Aorta (tissue), 5 donors: ENCODE results near the gene CD44. TPM values are rescaled to one million over a fixed set of nuclear protein-coding genes. Genes with fewer than 3 reads are reported as not detected.

Source experiments
- ATAC-seq: fragments of 200-7000 bp; cut with Tn5 transposase; one replicate; pipeline ENCODE4 v1.9.1; 2022; ENCODE audit warnings: moderate library complexity; ENCODE audit not compliant: low FRiP score
- DNase-seq, 2 donors: peaks; one replicate each; pipeline ENCODE4 v3.0.0-alpha.2; 2020
- H3K27ac ChIP-seq, 2 donors: one replicate each; pipeline ENCODE4 v1.5.1; 2013; ENCODE audit warnings: low read length in 2 of 2, mild to moderate bottlenecking in 2 of 2, moderate library complexity in 2 of 2, control low read depth in 1 of 2, inconsistent platforms in 1 of 2, low read depth in 1 of 2
- H3K27me3 ChIP-seq, 2 donors: one replicate each; pipeline ENCODE4 v1.6.1; 2013; ENCODE audit warnings: control low read depth in 1 of 2, low read length in 1 of 2, mild to moderate bottlenecking in 1 of 2, moderate library complexity in 1 of 2; ENCODE audit not compliant: insufficient read depth in 2 of 2, control insufficient read depth in 1 of 2
- H3K36me3 ChIP-seq, 2 donors: one replicate each; pipeline ENCODE4 v1.6.1; 2013; ENCODE audit warnings: control low read depth in 1 of 2, low read length in 1 of 2, mild to moderate bottlenecking in 1 of 2; ENCODE audit not compliant: insufficient read depth in 2 of 2, control insufficient read depth in 1 of 2
- H3K4me1 ChIP-seq, 2 donors: one replicate each; pipeline ENCODE4 v1.6.1; 2013; ENCODE audit warnings: low read length in 2 of 2, control low read depth in 1 of 2, mild to moderate bottlenecking in 1 of 2, moderate library complexity in 1 of 2; ENCODE audit not compliant: insufficient read depth in 2 of 2, control insufficient read depth in 1 of 2
- H3K4me3 ChIP-seq, 2 donors: one replicate each; pipeline ENCODE4 v1.5.1; 2013; ENCODE audit warnings: low read length in 2 of 2, control low read depth in 1 of 2, mild to moderate bottlenecking in 1 of 2
- H3K9me3 ChIP-seq: one replicate; pipeline ENCODE4 v1.6.1; 2013; ENCODE audit warnings: mild to moderate bottlenecking, low read length; ENCODE audit not compliant: control insufficient read depth
- WGBS, 2 donors: extraction: QIAGEN DNeasy Blood & Tissue Kit; methylation state at CpG; one replicate each; pipeline ENCODE4 v1.1.7; 2013; 5-methylcytosine and 5-hydroxymethylcytosine counted together
- intact Hi-C, 2 donors: fragments of 100-400 bp; cut with DNase I; formaldehyde crosslinking; loops; one replicate each; pipeline versions ENCODE4 v1.14.2 to v1.15.0; 2022
- polyA plus RNA-seq, 2 donors: library from polyadenylated mRNA; stranded (reverse); fragments of 200-250 nt; gene quantifications; one replicate each; pipeline ENCODE4 v1.2.3, GENCODE V29; 2013
- total RNA-seq, 2 donors: library from RNA; stranded (reverse); fragmentation: NEBNext Ultra II Directional; extraction: Animal tissue kit (Norgen Biotek cat#: 25700); gene quantifications; one replicate each; pipeline ENCODE4 v1.2.1, GENCODE V29; 2021
- donor health status: healthy with polysubstance abuse.
- donor health status: Bipolar disorder and iron deficiency.
- donor health status: DM: no; HTN: no; CAD: no.
- donor health status: DM: no; HTN: no; CAD: no.
- donor health status: DM: yes; HTN: yes; CAD: no.

CD44 gene
- total and polyA plus RNA-seq, 4 donors: 70.0 to 462 (median 217) TPM

DNA sequence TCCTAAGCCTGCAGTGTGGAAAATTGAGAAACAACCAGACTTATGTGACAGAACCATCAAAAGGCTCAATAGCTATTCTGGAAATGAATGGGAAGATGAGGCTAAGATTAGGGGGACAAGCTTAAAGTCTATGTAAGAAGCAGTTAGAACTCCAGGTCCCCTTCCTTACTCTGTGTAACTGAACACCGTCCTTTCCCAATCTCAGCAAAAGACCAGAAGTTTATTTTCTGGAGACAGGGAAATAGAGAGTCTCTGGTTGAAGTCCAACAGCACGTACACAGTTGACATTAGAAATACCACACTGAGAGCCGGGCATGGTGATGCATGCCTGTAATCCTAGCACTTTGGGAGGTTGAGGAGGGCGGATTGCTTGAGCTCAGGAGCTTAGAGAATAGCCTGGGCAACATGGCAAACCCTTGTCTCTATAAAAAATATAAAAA, 93.9 kb downstream of the CD44 start:
- peaks cover 7 to 18% of the 10 kb centered on the region in 2 donors for H3K36me3 ChIP-seq
- intact Hi-C loops: loop anchor here in 1 of 2 donors (2.0 kb wide), 1 partner anchor 78 kb away; no protein-coding TSS in a partner anchor
- WGBS, 2 donors: 46 to 47% methylated on average over 4 of the region's 4 CpGs
- peaks cover 2% of the 10 kb centered on the region for H3K9me3 ChIP-seq
- H3K4me3 ChIP-seq: no peak overlapping the region
- H3K27ac ChIP-seq: peak overlapping the region in 1 of 2 donors; percentile 67
- H3K4me1 ChIP-seq: no peaks in the 10 kb centered on the region
- no peak for DNase-seq
- no peak for ATAC-seq
- H3K27me3 ChIP-seq: no peaks in the 10 kb centered on the region

DNA sequence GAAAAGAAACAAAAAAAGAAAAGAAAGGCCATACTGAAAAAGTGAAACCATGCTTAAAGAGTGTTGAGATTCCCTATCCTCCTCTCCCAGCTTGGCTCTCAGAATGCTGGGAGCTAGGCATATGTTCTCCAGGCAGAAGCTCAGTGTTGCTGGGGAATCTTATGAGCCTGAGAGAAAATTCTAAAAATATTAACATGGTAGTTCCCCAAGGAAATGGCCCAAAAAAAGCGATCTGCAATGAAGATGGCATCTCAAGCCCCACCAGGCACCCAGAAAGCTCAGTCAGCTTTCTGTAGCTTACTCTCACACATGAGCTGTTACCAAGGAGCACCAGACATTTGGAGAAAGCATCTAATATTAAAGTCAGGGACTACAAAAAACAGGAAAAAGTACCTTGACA, 94.5 kb downstream of the CD44 start:
- H3K36me3 ChIP-seq: peaks cover 7 to 18% of the 10 kb centered on the region in 2 donors
- H3K4me3 ChIP-seq: no peak overlapping the region
- WGBS, 2 donors: 55 to 83% methylated on average over 1 of the region's 1 CpG
- H3K9me3 ChIP-seq: peaks cover 2% of the 10 kb centered on the region
- H3K4me1 ChIP-seq: no peaks in the 10 kb centered on the region
- intact Hi-C loops: loop anchor here in 1 of 2 donors (2.0 kb wide), 1 partner anchor 79 kb away; no protein-coding TSS in a partner anchor
- ATAC-seq (no peak), DNase-seq (no peak)
- H3K27me3 ChIP-seq: no peaks in the 10 kb centered on the region
- H3K27ac ChIP-seq: peak overlapping the region in 1 of 2 donors; percentile 51

DNA sequence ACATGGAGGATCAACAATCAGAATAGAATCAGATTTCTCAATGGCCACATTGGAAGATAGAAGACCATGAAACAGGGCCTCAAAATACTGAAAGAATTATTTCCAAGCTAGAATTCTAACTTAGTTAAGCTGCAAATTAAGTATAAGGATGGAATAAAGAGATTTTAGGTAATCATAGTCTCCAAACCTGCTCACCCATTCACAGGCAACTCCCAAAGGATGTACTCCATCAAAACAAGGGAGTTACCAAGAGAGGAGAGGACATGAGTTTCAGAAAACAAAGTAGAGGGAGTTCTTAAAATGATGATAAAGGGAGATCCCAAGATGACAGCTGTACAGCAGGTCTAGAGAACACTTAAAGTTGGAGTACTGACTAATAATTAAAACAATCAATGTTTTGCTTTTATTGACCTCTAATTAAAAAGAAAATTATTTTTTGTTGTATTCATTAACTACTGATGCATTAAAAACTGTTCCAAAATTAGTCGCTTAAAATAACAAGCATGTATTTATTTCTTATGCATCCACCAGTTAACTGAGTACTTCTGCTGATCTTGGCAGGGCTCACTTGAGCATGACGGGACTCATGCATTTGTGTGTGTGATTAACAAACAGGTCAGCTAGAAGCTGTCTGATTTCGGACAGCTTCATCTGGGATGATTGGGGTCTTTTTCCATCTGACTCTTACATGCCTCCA, 95.6 kb downstream of the CD44 start:
- no peaks in the 10 kb centered on the region for H3K27me3 ChIP-seq
- no peaks in the 10 kb centered on the region for H3K4me1 ChIP-seq
- DNase-seq (no peak), ATAC-seq (no peak)
- peaks cover under 1 to 11% of the 10 kb centered on the region in 2 donors for H3K36me3 ChIP-seq
- no peak overlapping the region for H3K4me3 ChIP-seq
- peak overlapping the region in 1 of 2 donors; percentile 19 for H3K27ac ChIP-seq
- WGBS, 2 donors: 59 to 66% methylated on average over 3 of the region's 3 CpGs
- intact Hi-C loops: no loop called here
- H3K9me3 ChIP-seq: peaks cover 2% of the 10 kb centered on the region

DNA sequence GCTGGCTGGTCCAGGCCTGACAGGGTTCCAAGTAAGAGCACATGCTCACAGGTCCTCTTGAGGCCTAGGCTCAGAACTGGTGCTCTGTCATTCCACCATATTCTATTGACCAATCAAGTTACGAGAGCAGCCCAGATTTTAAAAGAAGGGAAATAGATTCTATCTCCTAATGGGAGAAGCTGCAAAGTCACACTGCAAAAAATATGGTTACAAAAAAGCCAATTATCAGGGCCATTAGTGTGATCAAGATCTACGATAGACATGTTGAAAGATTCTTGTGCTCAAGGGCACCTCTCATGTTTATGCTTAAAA, 96.1 kb downstream of the CD44 start:
- H3K27me3 ChIP-seq: no peaks in the 10 kb centered on the region
- H3K4me1 ChIP-seq: no peaks in the 10 kb centered on the region
- peaks cover 0 to 7% of the 10 kb centered on the region in 2 donors for H3K36me3 ChIP-seq
- ATAC-seq (no peak), DNase-seq (no peak)
- whole genome bisulfite sequencing, 2 donors: 98 to 100% methylated on average over 2 of the region's 2 CpGs
- intact Hi-C loops: no loop called here
- no peak overlapping the region for H3K4me3 ChIP-seq
- peaks cover 2% of the 10 kb centered on the region for H3K9me3 ChIP-seq
- H3K27ac ChIP-seq: peak overlapping the region in 1 of 2 donors; percentile 19

DNA sequence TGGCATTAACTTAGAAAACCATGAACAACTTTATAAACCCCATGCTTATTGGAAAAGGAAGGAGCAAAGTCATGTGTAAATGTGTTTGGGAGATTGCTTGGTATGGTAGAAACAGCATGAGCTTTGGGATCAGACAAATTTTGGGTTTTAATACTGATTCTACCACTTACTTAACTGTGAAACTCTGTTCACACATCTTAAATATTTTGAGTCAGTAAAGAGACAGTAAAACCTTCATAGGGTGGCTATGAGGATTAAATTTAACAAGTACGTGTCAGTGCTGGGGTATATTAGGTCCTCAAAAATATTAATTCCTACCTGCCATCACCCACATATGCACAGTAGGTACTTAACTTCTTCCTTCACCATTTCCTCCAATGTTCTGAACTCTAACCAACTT, 96.5 kb downstream of the CD44 start:
- Histone ChIP-seq H3K36me3 (peaks cover 0 to 3% of the 10 kb centered on the region in 2 donors), H3K9me3 (peaks cover 2% of the 10 kb centered on the region), H3K27ac (no peak overlapping the region), H3K27me3 (no peaks in the 10 kb centered on the region), H3K4me1 (no peaks in the 10 kb centered on the region), H3K4me3 (no peak overlapping the region)
- 55 to 56% methylated on average over 1 of the region's 1 CpG for WGBS, 2 donors
- intact Hi-C loops: no loop called here
- ATAC-seq (no peak), DNase-seq (no peak)

DNA sequence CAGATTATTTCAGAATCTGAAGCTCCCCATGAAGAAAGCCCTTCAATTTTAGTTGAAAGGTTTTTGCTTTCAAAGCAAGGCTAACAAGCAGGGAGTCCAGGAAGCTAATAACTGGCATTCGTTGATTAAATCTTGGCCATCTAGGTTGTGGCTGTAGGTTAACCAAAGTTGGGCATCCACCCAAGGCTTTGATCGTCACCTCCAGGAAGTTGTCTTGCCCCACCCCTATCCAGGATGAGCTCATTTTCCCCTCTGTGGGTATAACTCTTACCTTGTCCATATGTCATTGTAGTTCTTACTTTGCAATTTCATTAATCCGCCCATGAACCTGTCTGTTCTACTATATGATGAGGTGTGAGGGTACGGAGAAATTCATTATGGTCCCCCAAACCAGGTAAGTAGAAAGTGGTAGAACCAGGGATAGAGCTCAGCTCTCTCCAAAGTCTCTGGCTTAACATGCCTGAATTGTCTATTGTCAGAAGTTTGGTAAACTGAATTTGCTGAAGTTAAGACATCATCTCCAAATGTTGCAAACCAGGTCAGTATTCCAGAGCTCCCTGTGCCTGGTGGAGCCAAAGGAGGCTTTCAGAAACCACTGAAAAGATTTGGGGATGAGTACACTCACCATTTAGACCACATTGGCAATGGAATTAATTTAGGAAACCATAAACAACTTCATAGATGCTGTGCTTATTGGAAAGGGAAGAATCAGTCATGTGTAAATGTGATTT, 97.1 kb downstream of the CD44 start:
- ATAC-seq (no peak), DNase-seq (no peak)
- Histone ChIP-seq H3K4me3 (no peak overlapping the region), H3K27ac (peak overlapping the region in 1 of 2 donors; percentile 2), H3K4me1 (no peaks in the 10 kb centered on the region), H3K9me3 (peaks cover 2% of the 10 kb centered on the region), H3K36me3 (no peaks in the 10 kb centered on the region), H3K27me3 (no peaks in the 10 kb centered on the region)
- intact Hi-C loops: no loop called here
- 93% methylated on average over 4 of the region's 4 CpGs for WGBS, 2 donors

DNA sequence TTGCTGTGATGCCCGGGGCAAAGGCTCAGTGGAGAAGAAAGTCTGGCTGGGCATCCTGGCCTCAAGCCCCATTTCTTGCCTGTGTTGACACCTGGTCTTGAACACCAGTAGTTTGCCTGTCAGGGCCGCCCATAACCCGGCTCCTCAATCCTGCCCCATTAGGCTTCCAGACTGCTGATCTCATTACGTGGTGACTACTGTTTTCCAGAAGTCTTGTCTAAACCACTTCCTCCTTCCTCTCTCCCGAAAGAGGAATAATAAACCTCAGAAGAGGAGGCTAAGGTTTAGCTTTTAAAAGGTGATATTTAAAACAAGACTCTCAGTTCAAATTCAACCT, 97.7 kb downstream of the CD44 start:
- peaks cover 2% of the 10 kb centered on the region for H3K9me3 ChIP-seq
- no peaks in the 10 kb centered on the region for H3K4me1 ChIP-seq
- no peaks in the 10 kb centered on the region for H3K36me3 ChIP-seq
- H3K4me3 ChIP-seq: no peak overlapping the region
- ATAC-seq (no peak), DNase-seq (no peak)
- intact Hi-C loops: no loop called here
- H3K27ac ChIP-seq: peak overlapping the region in 1 of 2 donors; percentile 2
- H3K27me3 ChIP-seq: no peaks in the 10 kb centered on the region
- 76 to 83% methylated on average over 5 of the region's 5 CpGs for WGBS, 2 donors

- peaks cover 2% of the 10 kb centered on the region for H3K9me3 ChIP-seq
- H3K4me3 ChIP-seq: no peak overlapping the region
- DNase-seq (no peak), ATAC-seq (no peak)
- H3K4me1 ChIP-seq: no peaks in the 10 kb centered on the region
- intact Hi-C loops: no loop called here
- WGBS, 2 donors: 94 to 97% methylated on average over 1 of the region's 1 CpG
- H3K27me3 ChIP-seq: no peaks in the 10 kb centered on the region
- H3K27ac ChIP-seq: no peak overlapping the region
- no peaks in the 10 kb centered on the region for H3K36me3 ChIP-seq
Measured at GRCh38 chr11:35237351-35237750, 98.4 kb downstream of the CD44 start.
